ENCODE data around the gene CCDC8.
"Not testable (repeated sequence)": the region's sequence is repeated elsewhere in the genome, so short reads cannot be mapped to it uniquely, and the experiment has no call there.

The CCDC8 gene

GRCh38 chr19:46427518-46428045 lies 14.2 kb upstream of the CCDC8 start:
- no peak for DNase-seq

DNA sequence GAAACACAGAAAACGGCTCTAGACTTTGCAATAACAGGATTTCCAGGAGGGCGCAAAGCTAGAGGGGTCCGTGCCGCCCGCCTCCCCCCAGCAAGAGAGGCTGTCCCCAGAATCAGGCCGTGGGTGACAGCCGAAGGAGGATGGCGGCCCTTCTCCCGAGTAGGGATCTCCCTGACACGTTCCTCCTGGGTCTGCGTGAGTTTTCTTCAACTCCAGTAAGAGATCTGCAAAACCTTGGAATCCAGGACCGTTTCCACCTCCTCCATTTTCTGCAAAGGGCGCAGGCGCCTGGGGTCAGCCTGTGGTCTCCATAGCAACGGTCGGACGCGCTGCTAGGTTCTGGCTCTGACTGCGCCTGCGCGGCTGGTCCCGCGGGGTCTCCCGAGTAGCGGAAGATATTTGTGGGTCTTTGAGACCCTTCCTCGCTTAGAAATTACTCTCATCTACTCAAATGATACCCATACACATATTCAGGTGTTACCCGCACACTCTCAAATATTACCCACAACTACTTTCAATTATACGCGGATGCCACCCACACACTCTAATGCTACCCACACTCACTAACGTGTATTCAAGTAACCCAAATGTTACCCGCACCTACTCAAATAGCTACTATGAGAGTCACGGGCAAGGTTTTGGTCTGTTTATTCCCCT lies 13.3 kb upstream of the CCDC8 start:
- DNase-seq = peak; percentile 42

- DNase-seq = no peak
These were observed 12.7 kb upstream of the CCDC8 start for GRCh38 chr19:46426035-46426505.

DNA sequence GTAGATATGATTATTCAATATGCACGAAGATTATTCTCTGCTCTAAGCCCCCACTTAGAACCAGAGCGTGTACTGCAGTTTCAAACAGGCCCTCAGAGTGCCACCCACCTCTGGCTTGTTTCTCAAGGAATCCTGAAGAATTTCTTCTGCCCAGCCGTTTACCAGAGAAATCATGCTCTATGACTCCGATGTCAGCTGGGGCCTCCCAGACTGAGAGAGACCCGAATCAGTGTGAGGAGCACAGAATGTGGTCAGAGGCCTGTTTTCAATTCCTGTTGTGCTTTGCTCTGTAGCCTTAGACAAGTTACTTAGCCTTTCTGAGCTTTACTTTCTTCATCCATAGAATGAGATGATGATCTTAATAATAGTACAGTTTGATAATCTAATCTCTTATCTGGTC lies 9.8 kb upstream of the CCDC8 start:
- DNase-seq = no peak

GRCh38 chr19:46422344-46422743 lies 9.0 kb upstream of the CCDC8 start:
- DNase-seq = no peak

GRCh38 chr19:46420056-46420455 lies 6.7 kb upstream of the CCDC8 start:
- no peak for DNase-seq

DNA sequence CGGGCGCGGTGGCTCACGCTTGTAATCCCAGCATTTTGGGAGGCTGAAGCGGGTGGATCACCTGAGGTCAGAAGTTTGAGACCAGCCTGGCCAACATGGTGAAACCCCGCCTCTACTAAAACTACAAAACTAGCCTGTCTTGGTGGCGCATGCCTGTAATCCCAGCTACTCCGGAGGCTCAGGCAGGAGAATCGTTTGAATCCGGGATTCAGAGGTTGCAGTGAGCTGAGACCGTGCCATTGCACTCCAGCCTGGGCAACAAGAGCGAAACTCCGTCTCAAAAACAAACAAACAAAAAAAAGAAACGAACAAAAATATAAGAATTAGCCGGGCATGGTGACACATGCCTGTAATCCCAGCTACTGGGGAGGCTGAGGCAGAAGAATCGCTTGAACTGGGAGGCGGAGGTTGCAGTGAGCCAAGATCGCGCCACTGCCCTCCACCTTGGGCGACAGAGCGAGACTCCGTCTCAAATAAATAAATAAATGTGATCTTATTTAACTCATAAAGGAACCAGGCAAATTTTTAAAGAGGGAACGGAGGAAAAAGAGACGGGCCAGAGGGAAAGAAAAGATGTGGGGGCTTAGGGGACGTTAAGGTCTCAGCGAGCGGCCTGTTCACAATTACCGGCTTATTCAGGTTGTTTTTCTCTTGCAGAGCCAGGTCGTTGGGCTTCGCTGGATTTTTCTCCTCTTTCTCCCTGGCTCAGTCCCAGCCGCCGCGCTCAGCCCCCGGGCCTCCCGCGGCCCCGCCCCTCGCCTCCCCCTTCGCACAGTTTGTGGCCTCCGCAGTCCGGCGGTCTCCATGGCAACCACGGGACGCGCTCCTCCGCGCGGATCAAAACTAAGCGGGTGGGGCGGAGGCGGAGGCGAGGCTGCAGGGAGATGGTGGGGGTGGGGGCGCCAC lies 2.7 kb upstream of the CCDC8 start:
- not testable (repeated sequence) for DNase-seq

DNA sequence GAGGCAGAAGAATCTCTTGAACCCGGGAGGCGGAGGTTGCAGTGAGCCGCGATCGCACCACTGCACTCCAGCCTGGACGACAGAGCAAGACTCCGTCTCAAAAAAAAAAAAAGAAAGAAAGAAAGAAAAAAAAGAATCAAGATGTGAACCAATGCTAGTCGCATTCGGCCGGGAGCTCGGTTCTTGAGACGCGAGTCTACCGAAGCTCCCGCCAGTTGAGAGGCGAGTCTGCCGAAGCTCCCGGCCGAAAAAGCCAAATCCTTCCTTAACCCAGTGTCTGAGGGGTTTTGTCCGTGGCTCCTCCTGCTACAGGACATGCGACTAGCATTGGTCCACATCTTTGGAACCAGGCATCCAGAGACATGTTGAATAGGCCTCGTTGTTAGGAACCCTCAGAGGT lies 1.5 kb upstream of the CCDC8 start:
- not testable (repeated sequence) for DNase-seq

GRCh38 chr19:46412650-46413261 lies 608 bp downstream of the CCDC8 start:
- DNase-seq = no peak

GRCh38 chr19:46411925-46412649 lies 1.3 kb downstream of the CCDC8 start:
- no peak for DNase-seq

DNA sequence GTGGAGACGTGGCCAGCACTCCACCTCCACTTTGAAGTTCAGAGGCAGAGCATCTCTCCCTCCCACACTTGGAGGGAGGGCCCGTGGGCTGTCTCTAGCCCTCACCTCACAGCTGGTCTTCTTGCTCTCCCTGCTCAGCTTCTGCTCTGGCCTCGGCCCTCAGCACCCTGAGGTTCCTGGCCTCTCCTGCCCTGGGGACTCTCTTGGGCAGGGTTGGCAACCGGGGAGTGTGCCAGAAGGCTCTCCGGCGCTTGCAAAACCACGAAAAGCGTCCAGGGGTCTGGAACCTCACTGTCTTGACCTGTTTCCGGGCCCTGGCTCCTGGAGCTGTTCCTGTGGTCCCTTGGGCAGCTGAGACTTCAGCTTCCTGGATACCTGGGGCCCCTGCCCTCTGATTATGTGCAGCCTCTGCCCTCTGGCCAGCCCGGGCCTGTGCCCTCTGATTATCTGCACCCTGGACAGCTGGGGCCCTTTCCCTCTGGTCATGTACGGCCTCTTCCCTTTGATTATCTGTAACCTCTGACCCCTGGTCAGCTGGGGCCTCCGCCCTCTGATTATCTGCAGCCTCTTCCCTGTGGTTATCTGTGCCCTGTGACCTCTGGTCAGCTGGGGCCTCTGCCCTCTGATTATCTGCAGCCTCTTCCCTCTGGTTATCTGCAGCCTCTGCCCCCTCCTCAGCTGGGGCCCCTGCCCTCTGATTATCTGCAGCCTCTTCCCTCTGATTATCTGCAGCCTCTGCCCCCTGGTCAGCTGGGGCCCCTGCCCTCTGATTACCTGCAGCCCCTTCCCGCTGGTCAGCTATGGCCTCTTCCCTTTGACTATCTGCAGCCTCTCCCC lies 2.1 kb downstream of the CCDC8 start:
- DNase-seq = no peak

- no peak for DNase-seq
These were observed 2.9 kb downstream of the CCDC8 start for GRCh38 chr19:46410205-46411087.

GRCh38 chr19:46409191-46409590 lies 4.2 kb downstream of the CCDC8 start:
- DNase-seq = no peak

DNA sequence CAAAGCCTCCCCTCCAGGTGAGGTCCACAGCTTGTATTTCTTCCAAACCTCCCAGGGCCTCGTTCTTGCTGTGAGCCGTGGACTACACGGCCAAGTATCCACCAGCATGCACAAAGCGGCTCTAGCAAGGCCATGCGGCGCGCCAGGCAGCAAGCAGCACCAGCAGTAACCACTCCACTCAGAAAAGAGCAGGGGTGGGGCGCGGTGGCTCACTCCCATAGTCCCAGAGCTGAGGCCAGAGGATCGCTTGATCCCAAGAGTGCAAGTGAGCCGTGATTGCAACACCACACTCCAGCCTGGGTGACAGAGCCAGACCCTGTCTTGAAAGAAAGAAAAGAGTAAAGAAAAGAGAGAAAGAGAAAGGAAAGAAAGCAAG lies 4.7 kb downstream of the CCDC8 start:
- DNase-seq = no peak

- DNase-seq = no peak
These were observed 5.3 kb downstream of the CCDC8 start for GRCh38 chr19:46407856-46408663.

GRCh38 chr19:46406976-46407375 lies 6.4 kb downstream of the CCDC8 start:
- no peak for DNase-seq

DNA sequence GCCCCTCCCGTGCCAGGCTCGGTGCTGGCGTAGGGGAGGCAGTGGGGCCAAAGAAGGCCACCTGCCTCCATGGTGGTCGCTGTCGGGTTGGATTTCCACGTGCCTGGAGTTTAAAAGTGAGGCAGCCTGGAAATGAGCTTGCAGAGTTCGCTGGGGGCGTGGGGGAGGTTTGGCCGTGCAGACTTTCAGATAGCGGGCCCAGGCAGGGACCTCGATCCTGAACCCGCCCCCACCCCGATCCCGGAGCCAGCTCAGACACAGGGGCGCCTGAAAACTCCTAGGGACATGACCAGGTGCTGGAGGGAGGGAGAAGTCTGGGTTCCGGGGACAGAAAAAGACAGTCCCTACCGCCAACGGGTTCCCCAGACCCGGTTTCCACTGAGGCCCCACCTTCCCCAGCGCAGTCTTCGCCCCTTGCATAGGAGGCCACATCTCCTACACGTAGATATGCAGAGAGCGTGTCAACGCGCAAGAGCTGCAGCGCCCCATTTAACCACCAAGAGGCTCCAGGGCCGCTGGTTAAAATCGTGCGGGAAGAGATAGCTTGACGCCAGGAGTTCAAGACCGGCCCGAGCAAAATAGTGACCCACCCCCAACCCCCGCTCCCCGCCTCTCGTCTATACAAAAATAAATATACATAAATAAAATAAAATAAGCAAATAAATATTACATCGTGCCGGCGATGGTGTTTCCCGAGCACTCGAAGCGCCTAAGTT lies 8.5 kb downstream of the CCDC8 start:
- DNase-seq = no peak

- no peak for DNase-seq
These were observed 9.2 kb downstream of the CCDC8 start for GRCh38 chr19:46404055-46404752.

GRCh38 chr19:46402725-46403124 lies 10.6 kb downstream of the CCDC8 start:
- no peak for DNase-seq
